NCI-H187 (cell line): ENCODE measurements around the gene B3GALT6.
"Not testable (repeated sequence)": the region's sequence is repeated elsewhere in the genome, so short reads cannot be mapped to it uniquely, and the experiment has no call there.

Experiments
- DNase-seq, 2 experiments: peaks; one replicate each; lab custom pipeline; 2025; lab: John Stamatoyannopoulos, UW

The B3GALT6 gene

DNA sequence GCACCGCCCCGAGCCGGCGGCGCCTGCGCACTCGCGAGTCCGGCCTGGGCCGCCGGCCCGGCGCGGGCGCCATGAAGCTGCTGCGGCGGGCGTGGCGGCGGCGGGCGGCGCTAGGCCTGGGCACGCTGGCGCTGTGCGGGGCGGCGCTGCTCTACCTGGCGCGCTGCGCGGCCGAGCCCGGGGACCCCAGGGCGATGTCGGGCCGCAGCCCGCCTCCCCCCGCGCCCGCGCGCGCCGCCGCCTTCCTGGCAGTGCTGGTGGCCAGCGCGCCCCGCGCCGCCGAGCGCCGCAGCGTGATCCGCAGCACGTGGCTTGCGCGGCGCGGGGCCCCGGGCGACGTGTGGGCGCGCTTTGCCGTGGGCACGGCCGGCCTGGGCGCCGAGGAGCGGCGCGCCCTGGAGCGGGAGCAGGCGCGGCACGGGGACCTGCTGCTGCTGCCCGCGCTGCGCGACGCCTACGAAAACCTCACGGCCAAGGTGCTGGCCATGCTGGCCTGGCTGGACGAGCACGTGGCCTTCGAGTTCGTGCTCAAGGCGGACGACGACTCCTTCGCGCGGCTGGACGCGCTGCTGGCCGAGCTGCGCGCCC lies at the start of gene B3GALT6:
B3GALT6 (plus strand) TSS at position 30 of the 588 bp plus-strand sequence; CDS start at position 72, 42 bp downstream.
- no peak for DNase-seq

DNA sequence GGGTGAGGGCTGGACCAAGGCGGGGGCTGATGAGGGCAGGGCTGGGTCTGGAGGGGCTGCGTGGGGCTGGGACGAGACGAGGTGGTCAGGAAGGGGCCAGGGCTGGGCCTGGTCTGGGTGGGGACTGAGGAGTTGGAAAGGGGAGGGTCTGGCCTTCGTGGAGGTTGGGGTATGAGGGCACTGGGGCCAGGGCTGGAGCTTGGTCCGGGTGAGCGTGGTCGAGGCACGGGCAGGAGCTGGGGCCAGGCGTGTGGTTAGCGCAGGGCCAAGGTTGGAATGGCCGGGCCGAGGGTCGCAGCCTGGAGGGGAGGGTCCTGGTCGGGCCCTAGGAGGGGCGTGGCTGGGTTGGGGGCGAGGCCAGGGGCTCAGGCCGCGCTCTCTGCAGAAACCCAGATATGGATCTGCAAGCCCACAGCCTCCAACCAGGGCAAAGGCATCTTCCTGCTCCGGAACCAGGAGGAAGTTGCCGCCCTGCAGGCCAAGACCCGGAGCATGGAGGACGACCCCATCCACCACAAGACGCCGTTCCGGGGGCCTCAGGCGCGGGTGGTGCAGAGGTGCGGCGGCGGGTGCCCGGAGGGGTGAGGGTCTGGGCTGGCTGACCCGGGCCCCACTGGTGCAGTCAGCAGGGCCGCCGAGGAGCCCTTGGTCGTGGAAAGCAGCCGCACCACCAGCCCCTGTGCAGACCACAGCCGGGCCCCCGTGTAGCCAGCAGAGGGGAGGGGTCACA lies 49.4 kb upstream of the B3GALT6 start:
- no peak for DNase-seq

DNA sequence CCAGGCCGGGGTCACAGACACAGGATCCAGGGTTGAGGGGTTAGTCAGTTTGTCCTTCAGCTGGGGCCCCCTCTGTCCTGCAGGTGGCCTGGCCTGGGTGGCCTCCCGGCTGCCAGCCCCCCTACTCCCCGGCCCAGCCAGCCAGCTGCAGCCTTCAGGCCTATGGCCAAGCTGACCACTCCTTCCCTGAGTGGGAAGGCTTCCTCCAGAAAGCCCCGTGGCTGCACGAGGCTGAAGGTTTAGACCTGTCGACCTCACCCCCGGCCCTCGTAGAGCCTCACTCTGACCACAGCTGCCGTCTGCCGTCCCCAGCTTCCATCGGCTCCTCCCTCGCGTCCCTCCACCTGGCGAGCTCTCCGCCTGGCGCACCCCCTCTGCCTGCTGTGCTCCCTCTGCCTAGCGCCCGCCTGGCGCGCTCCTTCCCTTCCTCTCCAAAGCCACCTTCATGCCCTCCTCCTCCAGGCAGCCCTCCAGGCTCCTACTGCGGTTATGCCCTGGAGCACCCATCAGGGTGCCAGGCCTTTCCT lies 48.8 kb upstream of the B3GALT6 start:
- no peak for DNase-seq

GRCh38 chr1:1183833-1184775 lies 47.9 kb upstream of the B3GALT6 start:
- no peak for DNase-seq

- no peak for DNase-seq
These were observed 46.8 kb upstream of the B3GALT6 start for GRCh38 chr1:1185101-1185765.

- no peak for DNase-seq
These were observed 44.1 kb upstream of the B3GALT6 start for GRCh38 chr1:1187938-1188337.

GRCh38 chr1:1189111-1189510 lies 42.9 kb upstream of the B3GALT6 start:
- DNase-seq, result no peak

GRCh38 chr1:1191734-1192133 lies 40.3 kb upstream of the B3GALT6 start:
- DNase-seq, result no peak

- no peak for DNase-seq
These were observed 37.3 kb upstream of the B3GALT6 start for GRCh38 chr1:1194723-1195122.

- DNase-seq, result not testable (repeated sequence)
These were observed 36.3 kb upstream of the B3GALT6 start for GRCh38 chr1:1195726-1196125.

GRCh38 chr1:1196431-1197187 lies 35.4 kb upstream of the B3GALT6 start:
- DNase-seq, result no peak

DNA sequence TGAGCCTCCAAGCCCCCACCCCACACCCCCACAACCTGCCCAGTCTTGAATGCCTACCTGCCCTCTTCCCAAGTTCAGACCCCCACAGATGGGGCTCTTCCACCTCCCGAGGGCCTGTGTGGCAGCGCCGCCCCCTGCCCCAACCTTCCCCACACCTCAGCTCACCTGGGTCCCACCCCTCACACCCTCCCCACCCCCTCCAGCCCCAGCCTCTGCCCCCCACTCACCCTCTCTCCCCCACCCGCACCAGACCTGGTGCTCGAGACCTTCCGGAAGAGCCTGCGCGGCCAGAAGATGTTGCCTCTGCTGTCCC lies 34.9 kb upstream of the B3GALT6 start:
- no peak for DNase-seq

GRCh38 chr1:1197551-1198422 lies 34.2 kb upstream of the B3GALT6 start:
- DNase-seq, result no peak

DNA sequence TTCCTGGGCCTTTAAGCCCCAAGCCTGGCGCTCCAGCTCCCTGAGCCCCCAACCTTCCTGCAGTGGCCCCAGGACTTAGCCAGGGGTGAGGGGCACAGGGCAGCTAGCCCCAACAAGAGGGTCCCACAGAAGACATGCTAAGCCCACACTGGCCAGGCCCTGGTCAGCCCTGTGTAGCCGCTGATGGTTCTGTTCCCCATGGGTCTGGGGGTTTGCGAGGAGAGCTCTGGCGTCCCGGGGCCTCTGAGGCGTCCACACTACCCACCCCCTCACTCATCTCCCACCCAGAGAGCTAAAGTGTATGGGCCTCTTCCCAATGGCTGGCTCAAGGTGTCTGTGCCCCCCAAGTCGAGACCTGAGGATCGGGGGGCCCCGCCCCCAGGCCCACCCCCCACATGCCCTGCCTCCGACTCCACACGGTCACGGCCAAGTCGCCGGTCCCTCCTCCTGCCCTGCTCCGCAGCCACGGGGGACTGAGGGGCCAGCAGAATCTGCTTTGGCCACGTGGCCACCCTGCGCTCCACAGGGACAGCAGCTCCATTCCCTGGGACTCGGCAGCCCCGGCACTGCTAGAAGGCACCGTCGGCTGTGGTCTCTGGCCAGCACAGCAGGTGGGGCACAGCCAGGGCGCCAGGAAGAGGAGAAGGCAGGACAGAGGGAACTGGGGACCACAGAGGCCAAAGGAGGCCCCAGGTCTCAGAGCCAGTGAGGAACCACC lies 33.5 kb upstream of the B3GALT6 start:
- no peak for DNase-seq

DNA sequence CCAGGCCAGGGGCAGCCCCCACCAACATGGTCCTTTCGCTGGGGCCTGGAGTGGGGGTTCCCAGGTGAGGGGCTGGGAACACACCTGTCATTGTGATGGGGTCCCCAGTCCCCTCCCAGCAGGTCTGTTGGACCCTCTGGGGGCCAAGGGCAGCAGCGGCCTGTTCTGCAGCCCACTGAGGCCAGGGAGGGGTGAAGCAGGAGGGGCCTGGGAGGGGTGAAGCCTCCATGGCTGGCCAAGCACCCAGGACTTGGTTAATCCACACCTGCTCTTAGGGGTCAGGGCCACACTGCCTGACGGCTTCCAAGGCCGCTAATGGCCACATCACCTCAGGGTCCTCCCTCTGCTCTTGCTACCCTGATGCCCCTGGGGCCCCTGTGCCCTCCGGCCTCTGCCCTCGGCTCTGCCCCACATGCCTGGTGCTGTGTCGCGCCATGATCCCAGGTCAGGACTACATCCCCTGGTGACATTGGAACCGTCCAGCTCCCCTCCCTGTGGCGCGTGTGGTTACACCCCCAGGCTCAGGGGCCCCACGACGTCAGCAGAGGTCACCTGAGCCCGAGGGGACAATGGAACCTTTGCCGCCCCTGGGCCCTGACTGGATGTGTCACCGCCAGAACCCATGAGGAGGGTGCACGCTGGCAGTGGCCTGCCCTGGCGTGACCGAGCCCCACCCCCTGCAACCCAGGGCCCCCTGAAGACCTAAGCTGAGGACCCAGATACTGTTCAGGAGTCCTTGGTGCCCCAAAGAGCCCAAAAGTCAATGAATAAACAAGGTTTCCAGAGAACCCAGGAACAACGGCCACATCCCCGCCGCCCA lies 32.7 kb upstream of the B3GALT6 start:
- no peak for DNase-seq

- no peak for DNase-seq
These were observed 31.8 kb upstream of the B3GALT6 start for GRCh38 chr1:1199961-1200875.
